ENCODE data around the gene OVOL2.

The OVOL2 gene

DNA sequence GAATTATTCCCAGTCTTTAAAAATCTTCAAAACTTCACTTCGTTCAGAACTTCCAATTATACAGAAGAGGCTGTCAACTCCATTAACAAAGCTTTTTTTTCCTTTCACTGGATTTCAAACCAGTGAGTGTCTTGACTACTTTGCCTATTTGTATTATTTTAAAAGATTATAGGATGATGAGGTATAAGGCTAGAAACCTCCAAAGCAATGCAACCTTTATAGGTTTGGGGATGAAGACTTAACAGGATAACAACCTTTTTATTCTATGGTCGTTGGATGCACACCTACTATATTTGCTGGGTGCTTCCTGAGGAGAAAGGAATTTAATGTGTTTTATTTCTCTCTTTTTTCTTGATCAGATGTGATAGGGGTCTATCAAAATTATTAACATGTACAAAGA is 1.9 kb upstream of the OVOL2 start:
- no peaks in the 10 kb centered on the region for H3K27me3 ChIP-seq (ENCODE audit: insufficient read depth, low read depth, severe bottlenecking)
- H3K27ac ChIP-seq = no peak overlapping the region; the same call in 1 of the 2 replicates
- no peak for DNase-seq
- TF ChIP-seq, protein P1, sequence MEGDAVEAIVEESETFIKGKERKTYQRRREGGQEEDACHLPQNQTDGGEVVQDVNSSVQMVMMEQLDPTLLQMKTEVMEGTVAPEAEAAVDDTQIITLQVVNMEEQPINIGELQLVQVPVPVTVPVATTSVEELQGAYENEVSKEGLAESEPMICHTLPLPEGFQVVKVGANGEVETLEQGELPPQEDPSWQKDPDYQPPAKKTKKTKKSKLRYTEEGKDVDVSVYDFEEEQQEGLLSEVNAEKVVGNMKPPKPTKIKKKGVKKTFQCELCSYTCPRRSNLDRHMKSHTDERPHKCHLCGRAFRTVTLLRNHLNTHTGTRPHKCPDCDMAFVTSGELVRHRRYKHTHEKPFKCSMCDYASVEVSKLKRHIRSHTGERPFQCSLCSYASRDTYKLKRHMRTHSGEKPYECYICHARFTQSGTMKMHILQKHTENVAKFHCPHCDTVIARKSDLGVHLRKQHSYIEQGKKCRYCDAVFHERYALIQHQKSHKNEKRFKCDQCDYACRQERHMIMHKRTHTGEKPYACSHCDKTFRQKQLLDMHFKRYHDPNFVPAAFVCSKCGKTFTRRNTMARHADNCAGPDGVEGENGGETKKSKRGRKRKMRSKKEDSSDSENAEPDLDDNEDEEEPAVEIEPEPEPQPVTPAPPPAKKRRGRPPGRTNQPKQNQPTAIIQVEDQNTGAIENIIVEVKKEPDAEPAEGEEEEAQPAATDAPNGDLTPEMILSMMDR (IDR thresholded peaks at IDR 0.05; ENCODE audit: low read depth, low read length) = no peak
- H3K36me3 ChIP-seq = peaks cover 4% of the 10 kb centered on the region
- H3K4me3 ChIP-seq (ENCODE audit: low read depth, low read length) = peak overlapping the region; percentile 56
- no peaks in the 10 kb centered on the region for H3K9me3 ChIP-seq (ENCODE audit: severe bottlenecking)

DNA sequence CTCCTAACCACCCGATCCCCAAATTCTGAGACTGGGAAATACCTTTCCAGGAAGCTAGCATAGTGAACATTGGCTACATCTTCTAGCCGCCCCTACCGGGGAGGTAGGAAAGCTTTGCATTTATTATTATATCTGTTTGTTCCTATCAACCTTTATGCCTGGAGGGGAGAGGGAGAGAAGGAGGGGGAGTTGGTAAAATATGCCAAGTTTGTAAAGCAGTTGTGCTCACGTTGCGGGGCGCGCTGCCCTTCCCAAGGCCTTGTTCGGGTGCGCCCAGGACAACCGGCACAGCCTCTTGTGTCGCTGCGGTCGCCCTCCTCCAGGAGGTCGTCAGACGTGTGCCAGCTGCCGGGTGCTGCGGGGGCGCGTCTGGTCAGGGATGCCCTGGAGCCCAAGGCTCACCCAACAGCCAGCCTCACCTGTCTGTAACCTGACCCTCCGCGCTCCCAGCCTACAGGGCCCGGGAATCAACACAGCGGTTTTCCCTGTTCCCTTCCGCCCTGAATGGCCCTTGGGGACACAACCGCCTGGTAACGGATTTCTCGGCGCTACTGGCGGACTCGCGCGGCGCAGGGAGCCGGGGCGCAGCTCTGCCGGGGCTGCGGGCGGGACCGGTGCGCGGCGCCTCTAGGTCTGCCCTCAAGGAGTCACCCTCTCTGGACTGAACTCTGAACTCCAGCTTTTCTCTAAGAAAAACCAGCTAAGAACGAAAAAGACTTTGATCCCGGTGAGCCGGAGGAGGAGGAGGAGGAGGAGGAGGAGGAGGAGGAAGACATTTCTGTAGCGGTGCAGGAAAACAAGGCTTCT is 1.1 kb upstream of the OVOL2 start:
- H3K27ac ChIP-seq = peak overlapping the region; percentile 28
- H3K36me3 ChIP-seq = peaks cover 4% of the 10 kb centered on the region
- TF ChIP-seq, protein P1 (IDR thresholded peaks at IDR 0.05; ENCODE audit: low read depth, low read length) = 0 out of 2 replicates have a peak, but pooled peaks have one; percentile 12
- H3K4me3 ChIP-seq (ENCODE audit: low read depth, low read length) = peak overlapping the region; percentile 56
- peak; percentile 60 for DNase-seq
- no peaks in the 10 kb centered on the region for H3K27me3 ChIP-seq (ENCODE audit: insufficient read depth, low read depth, severe bottlenecking)
- no peaks in the 10 kb centered on the region for H3K9me3 ChIP-seq (ENCODE audit: severe bottlenecking)

DNA sequence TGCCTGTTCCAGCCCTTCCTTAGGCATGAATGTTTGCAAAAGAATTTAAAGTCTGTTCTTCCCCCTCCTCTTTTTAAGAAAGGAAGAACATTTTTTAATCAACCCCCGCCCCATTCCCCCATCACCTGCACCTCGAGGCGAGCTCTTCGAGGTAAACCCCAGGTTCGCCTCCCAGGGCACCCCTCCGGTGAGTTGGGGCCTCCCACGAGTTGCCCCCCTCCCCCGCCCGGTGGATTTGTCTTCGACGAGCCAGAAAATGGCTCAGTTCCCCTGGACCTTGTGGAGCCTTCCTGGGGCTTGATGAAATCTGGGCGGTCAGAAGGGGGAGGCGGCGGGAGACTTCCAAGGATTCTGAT is 256 bp upstream of the OVOL2 start:
- Histone ChIP-seq H3K4me3 (ENCODE audit: low read depth, low read length) (peak overlapping the region; percentile 56), H3K9me3 (ENCODE audit: severe bottlenecking) (no peaks in the 10 kb centered on the region), H3K27ac (peak overlapping the region; percentile 34; the same call in 1 of the 2 replicates), H3K27me3 (ENCODE audit: insufficient read depth, low read depth, severe bottlenecking) (no peaks in the 10 kb centered on the region), H3K36me3 (peaks cover 4% of the 10 kb centered on the region)
- DNase-seq = peak; percentile 35
- TF ChIP-seq, protein P1 (IDR thresholded peaks at IDR 0.05; ENCODE audit: low read depth, low read length) = no peak

DNA sequence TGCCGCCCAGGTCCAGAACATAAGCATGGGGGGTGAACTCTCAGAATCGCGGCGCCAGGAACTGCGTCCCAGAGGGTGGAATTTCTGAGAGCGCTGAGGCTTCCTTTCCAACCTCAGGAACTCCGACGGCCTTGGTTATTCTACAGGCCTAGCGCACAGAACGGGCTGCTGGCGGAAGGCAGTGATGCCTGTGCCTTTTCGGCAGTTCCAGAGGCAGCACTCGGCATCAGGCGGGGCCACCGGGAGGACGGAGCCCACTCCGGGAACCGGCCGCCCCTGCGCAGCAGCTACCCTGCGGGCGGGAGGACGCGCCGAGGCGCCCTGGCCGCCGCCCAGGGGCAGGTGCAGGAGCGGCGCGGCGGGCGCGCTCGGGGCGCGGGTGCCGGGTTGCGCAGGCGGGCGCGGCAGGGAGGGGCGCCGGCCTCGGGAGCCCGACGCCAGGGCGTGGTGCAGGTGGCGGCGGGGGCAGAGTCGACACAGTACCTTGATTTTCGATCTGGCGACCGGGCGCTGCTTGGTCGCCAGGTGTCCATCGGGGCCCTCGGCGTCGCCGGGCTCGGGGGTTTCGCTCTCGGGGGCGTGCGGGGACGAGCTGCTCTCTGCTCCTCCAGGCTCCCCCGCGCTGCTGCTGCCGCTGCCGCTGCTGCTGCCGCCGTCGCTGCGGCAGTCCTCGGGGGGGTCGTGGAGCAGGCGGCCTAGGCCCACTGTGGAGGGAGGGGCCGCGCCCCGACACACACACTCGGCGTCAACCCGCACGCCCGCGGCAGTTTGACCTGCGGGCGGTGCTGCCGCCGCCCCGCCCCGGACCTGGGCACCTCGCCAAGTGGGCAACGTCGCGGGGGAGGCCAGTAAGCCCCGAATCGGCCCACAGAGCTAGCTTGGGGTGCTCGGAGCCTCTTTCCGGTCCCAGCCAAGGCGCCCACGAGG is 1.3 kb downstream of the OVOL2 start:
- TF ChIP-seq, protein P1 (IDR thresholded peaks at IDR 0.05; ENCODE audit: low read depth, low read length) = no peak
- Histone ChIP-seq H3K9me3 (ENCODE audit: severe bottlenecking) (no peaks in the 10 kb centered on the region), H3K36me3 (peaks cover 4% of the 10 kb centered on the region), H3K27ac (0 out of 2 replicates have a peak overlapping the region, but pooled peaks have one; percentile 12), H3K27me3 (ENCODE audit: insufficient read depth, low read depth, severe bottlenecking) (no peaks in the 10 kb centered on the region), H3K4me3 (ENCODE audit: low read depth, low read length) (peak overlapping the region; percentile 56)
- peak; percentile 11 for DNase-seq

DNA sequence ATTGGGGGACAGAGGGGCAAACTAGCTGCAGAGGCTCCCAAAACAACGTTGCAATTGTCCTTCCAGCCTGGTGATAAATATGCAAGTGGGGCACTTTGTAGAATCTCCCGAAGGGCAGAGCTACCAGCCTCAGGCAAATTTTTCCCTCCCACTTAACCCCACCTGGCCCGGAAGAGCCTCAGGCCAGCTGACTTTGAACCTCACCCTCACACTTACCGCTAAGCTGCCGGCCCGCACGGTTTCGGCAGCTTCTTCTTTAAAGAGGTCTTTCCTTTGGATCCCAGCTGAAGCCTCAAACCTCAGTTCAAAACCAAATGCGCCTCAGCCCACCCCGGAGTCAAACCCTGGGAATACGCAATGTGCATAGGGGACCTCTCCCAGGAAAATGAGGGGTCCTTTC is 2.5 kb downstream of the OVOL2 start:
- H3K27ac ChIP-seq = peak overlapping the region; percentile 26; the same call in 1 of the 2 replicates
- TF ChIP-seq, protein P1 (IDR thresholded peaks at IDR 0.05; ENCODE audit: low read depth, low read length) = no peak
- peak; percentile 29 for DNase-seq
- no peaks in the 10 kb centered on the region for H3K9me3 ChIP-seq (ENCODE audit: severe bottlenecking)
- H3K4me3 ChIP-seq (ENCODE audit: low read depth, low read length) = peak overlapping the region; percentile 21; the same call in 1 of the 2 replicates
- H3K36me3 ChIP-seq = peaks cover 4% of the 10 kb centered on the region
- H3K27me3 ChIP-seq (ENCODE audit: insufficient read depth, low read depth, severe bottlenecking) = no peaks in the 10 kb centered on the region
